ENCODE measurements around the gene MAGI2.

Gene MAGI2

GRCh38 chr7:78895393-78895792, 558.1 kb downstream of the MAGI2 start:
- no peak for DNase-seq

GRCh38 chr7:78879206-78879605, 574.3 kb downstream of the MAGI2 start:
- no peak for DNase-seq

GRCh38 chr7:78873117-78873516, 580.4 kb downstream of the MAGI2 start:
- no peak for DNase-seq

- DNase-seq = no peak
These were observed 589.1 kb downstream of the MAGI2 start for GRCh38 chr7:78864339-78864738.

GRCh38 chr7:78863281-78863680, 590.2 kb downstream of the MAGI2 start:
- no peak for DNase-seq

GRCh38 chr7:78862411-78862900, 591.0 kb downstream of the MAGI2 start:
- DNase-seq = no peak

- DNase-seq = no peak
These were observed 600.5 kb downstream of the MAGI2 start for GRCh38 chr7:78852951-78853350.

GRCh38 chr7:78850093-78850740, 603.2 kb downstream of the MAGI2 start:
- no peak for DNase-seq

- no peak for DNase-seq
These were observed 608.3 kb downstream of the MAGI2 start for GRCh38 chr7:78845155-78845554.

GRCh38 chr7:78842068-78842467, 611.4 kb downstream of the MAGI2 start:
- no peak for DNase-seq

- no peak for DNase-seq
These were observed 617.6 kb downstream of the MAGI2 start for GRCh38 chr7:78835897-78836296.

GRCh38 chr7:78828317-78828716, 625.1 kb downstream of the MAGI2 start:
- no peak for DNase-seq

GRCh38 chr7:78803501-78804127, 649.9 kb downstream of the MAGI2 start:
- DNase-seq = no peak

GRCh38 chr7:78794101-78794500, 659.4 kb downstream of the MAGI2 start:
- DNase-seq = no peak

- no peak for DNase-seq
These were observed 660.8 kb downstream of the MAGI2 start for GRCh38 chr7:78792624-78793023.

- no peak for DNase-seq
These were observed 661.5 kb downstream of the MAGI2 start for GRCh38 chr7:78792006-78792405.

GRCh38 chr7:78788464-78788863, 665.0 kb downstream of the MAGI2 start:
- DNase-seq = no peak

- DNase-seq = no peak
These were observed 665.6 kb downstream of the MAGI2 start for GRCh38 chr7:78787854-78788253.

- no peak for DNase-seq
These were observed 667.4 kb downstream of the MAGI2 start for GRCh38 chr7:78786055-78786454.

GRCh38 chr7:78783179-78783962, 670.1 kb downstream of the MAGI2 start:
- no peak for DNase-seq

GRCh38 chr7:78780560-78780959, 672.9 kb downstream of the MAGI2 start:
- DNase-seq = no peak

- DNase-seq = no peak
These were observed 673.7 kb downstream of the MAGI2 start for GRCh38 chr7:78779788-78780187.

GRCh38 chr7:78777829-78778228, 675.6 kb downstream of the MAGI2 start:
- DNase-seq = no peak

All from stimulated activated CD4-positive, alpha-beta T cell treated with anti-CD3 and anti-CD28 coated beads, Interleukin-4, amount 100 ng/mL, for 1 hour (primary cell).